ENCODE measurements around the gene ENOX1. TPM values are rescaled to one million over a fixed set of nuclear protein-coding genes. Genes with fewer than 3 reads are reported as not detected.
"Not testable (repeated sequence)": the region's sequence is repeated elsewhere in the genome, so short reads cannot be mapped to it uniquely, and the experiment has no call there.

The ENOX1 gene
- total RNA-seq, 1 experiment from 2014 or later = 0.26 TPM

- H3K4me1 Mint-ChIP-seq; H3K27me3 Mint-ChIP-seq (ENCODE audit: low read depth); H3K4me3 Mint-ChIP-seq; POLR2A ChIA-PET; ATAC-seq; CTCF ChIA-PET; DNase-seq (ENCODE audit: low spot score); H3K27ac Mint-ChIP-seq: not testable (repeated sequence)
- Mint-ChIP-seq H3K9me3 (peaks cover 39% of the 10 kb centered on the region), H3K36me3 (peaks cover 18% of the 10 kb centered on the region)
These were observed 618.3 kb downstream of the ENOX1 start for GRCh38 chr13:43168434-43168833.

- peaks cover 18% of the 10 kb centered on the region for H3K36me3 Mint-ChIP-seq
- H3K9me3 Mint-ChIP-seq = peaks cover 41% of the 10 kb centered on the region
- CTCF ChIA-PET = interaction anchor here (1.5 kb wide), 1 partner anchor 28 kb away, joined by 3 read pairs; no protein-coding TSS in a partner anchor
- no peak overlapping the region for H3K27ac Mint-ChIP-seq
- H3K4me3 Mint-ChIP-seq = no peak overlapping the region
- DNase-seq (ENCODE audit: low spot score) (no peak), ATAC-seq (no peak)
- H3K4me1 Mint-ChIP-seq = peaks cover 9% of the 10 kb centered on the region
- POLR2A ChIA-PET = no interaction called here
- TF ChIP-seq ZBTB43 (CRISPR knock-in tag; IDR thresholded peaks at IDR 0.05) (no peak), ELF4 (CRISPR knock-in tag; IDR thresholded peaks at IDR 0.05; ENCODE audit: low read depth) (no peak), ZNF512 (CRISPR knock-in tag; IDR thresholded peaks at IDR 0.05; ENCODE audit: borderline replicate concordance) (no peak), KAT7 (CRISPR knock-in tag; IDR thresholded peaks at IDR 0.05; ENCODE audit: borderline replicate concordance) (no peak), ZMAT4 (CRISPR knock-in tag; IDR thresholded peaks at IDR 0.05) (no peak), GABPB1 (CRISPR knock-in tag; IDR thresholded peaks at IDR 0.05) (no peak), ZNF671 (CRISPR knock-in tag; IDR thresholded peaks at IDR 0.05) (no peak), MLX (CRISPR knock-in tag; IDR thresholded peaks at IDR 0.05) (no peak), TP53 (CRISPR knock-in tag; IDR thresholded peaks at IDR 0.05) (no peak)
- H3K27me3 Mint-ChIP-seq (ENCODE audit: low read depth) = no peaks in the 10 kb centered on the region
These were observed 619.0 kb downstream of the ENOX1 start for GRCh38 chr13:43167731-43168130.

GRCh38 chr13:43166644-43167457 is 619.9 kb downstream of the ENOX1 start:
- Mint-ChIP-seq H3K4me1 (peaks cover 9% of the 10 kb centered on the region), H3K27me3 (ENCODE audit: low read depth) (no peaks in the 10 kb centered on the region), H3K36me3 (peaks cover 18% of the 10 kb centered on the region), H3K27ac (no peak overlapping the region), H3K4me3 (no peak overlapping the region), H3K9me3 (peaks cover 41% of the 10 kb centered on the region)
- TF ChIP-seq CREM (CRISPR knock-in tag; IDR thresholded peaks at IDR 0.05) (no peak), PREB (CRISPR knock-in tag; IDR thresholded peaks at IDR 0.05; ENCODE audit: borderline replicate concordance) (no peak), OVOL2 (CRISPR knock-in tag; IDR thresholded peaks at IDR 0.05; ENCODE audit: borderline replicate concordance) (no peak), ZNF263 (CRISPR knock-in tag; IDR thresholded peaks at IDR 0.05; ENCODE audit: low read depth) (no peak), AFF4 (CRISPR knock-in tag; IDR thresholded peaks at IDR 0.05; ENCODE audit: borderline replicate concordance) (no peak)
- ATAC-seq = no peak
- DNase-seq (ENCODE audit: low spot score) = no peak
- CTCF ChIA-PET = interaction anchor here (1.5 kb wide), 1 partner anchor 29 kb away, joined by 3 read pairs; no protein-coding TSS in a partner anchor
- POLR2A ChIA-PET = no interaction called here
